CD14-positive monocyte (primary cell): ENCODE results near the gene CARD9. TPM values are rescaled to one million over a fixed set of nuclear protein-coding genes. Genes with fewer than 3 reads are reported as not detected.

Experiments
- DNase-seq, 3 donors: peaks; one replicate each; pipeline ENCODE4 v3.0.0-alpha.2; 2011 to 2022
- H2AFZ ChIP-seq: 2 replicates; pipeline ENCODE4 v1.6.0; 2012; ENCODE audit warnings: mild to moderate bottlenecking, low read depth, low read length, inconsistent platforms; ENCODE audit not compliant: insufficient read depth, poor library complexity, severe bottlenecking
- H3K27ac ChIP-seq, 2 donors: 1 replicate in 1 of 2; 2 replicates in 1 of 2; pipeline ENCODE4 v1.5.1; 2012 to 2013; ENCODE audit warnings: low read length in 2 of 2, control low read depth in 1 of 2, inconsistent platforms in 1 of 2, low read depth in 1 of 2, mild to moderate bottlenecking in 1 of 2
- H3K27me3 ChIP-seq, 2 donors: one replicate each; pipeline versions ENCODE4 v1.6.0 to v1.6.1; 2011 to 2013; ENCODE audit warnings: low read length in 2 of 2; ENCODE audit not compliant: control insufficient read depth in 2 of 2, insufficient read depth in 2 of 2
- H3K36me3 ChIP-seq, 2 donors: replicated peaks in 1 of 2; 1 replicate in 1 of 2; 2 replicates in 1 of 2; pipeline versions ENCODE4 v1.5.1 to v1.6.1; 2012 to 2013; ENCODE audit warnings: low read length in 2 of 2, control low read depth in 1 of 2, inconsistent platforms in 1 of 2, mild to moderate bottlenecking in 1 of 2; ENCODE audit not compliant: insufficient read depth in 2 of 2, control insufficient read depth in 1 of 2
- H3K4me1 ChIP-seq, 2 donors: 1 replicate in 1 of 2; 2 replicates in 1 of 2; pipeline versions ENCODE4 v1.5.1 to v1.6.1; 2012 to 2013; ENCODE audit warnings: low read length in 2 of 2, control low read depth in 1 of 2, inconsistent platforms in 1 of 2, mild to moderate bottlenecking in 1 of 2, moderate library complexity in 1 of 2; ENCODE audit not compliant: insufficient read depth in 2 of 2, control insufficient read depth in 1 of 2
- H3K4me2 ChIP-seq: replicated peaks from 2 replicates; pipeline ENCODE3; 2012; ENCODE audit warnings: low read length, moderate library complexity, mild to moderate bottlenecking; ENCODE audit not compliant: poor library complexity, severe bottlenecking; ENCODE audit errors: extremely low read depth
- H3K4me3 ChIP-seq, 3 experiments: fragments of 200-600 bp in 1 of 3; sonication (generic) in 1 of 3; replicated peaks in 1 of 3; 1 replicate in 2 of 3; 2 replicates in 1 of 3; pipeline ENCODE4 v1.5.1; 2011 to 2013; ENCODE audit warnings: low read length in 3 of 3, mild to moderate bottlenecking in 3 of 3, control low read depth in 2 of 3, low read depth in 2 of 3, inconsistent platforms in 1 of 3, moderate library complexity in 1 of 3
- H3K79me2 ChIP-seq: 2 replicates; pipeline ENCODE4 v1.6.0; 2012; ENCODE audit warnings: mild to moderate bottlenecking, control low read depth, inconsistent platforms, low read length, moderate library complexity; ENCODE audit not compliant: insufficient read depth
- H3K9ac ChIP-seq: 2 replicates; pipeline ENCODE4 v1.6.0; 2017; ENCODE audit warnings: low read length, mild to moderate bottlenecking; ENCODE audit not compliant: insufficient read depth, poor library complexity, severe bottlenecking
- H3K9me3 ChIP-seq, 2 donors: replicated peaks in 1 of 2; 1 replicate in 1 of 2; 2 replicates in 1 of 2; pipeline versions ENCODE4 v1.5.1 to v1.6.1; 2012 to 2013; ENCODE audit warnings: low read length in 2 of 2, control low read depth in 1 of 2; ENCODE audit not compliant: control insufficient read depth in 1 of 2, insufficient read depth in 1 of 2
- H4K20me1 ChIP-seq: 2 replicates; pipeline ENCODE4 v1.6.0; 2012; ENCODE audit warnings: mild to moderate bottlenecking, low read length, control low read depth, moderate library complexity; ENCODE audit not compliant: insufficient read depth
- H3K27ac Mint-ChIP-seq, 7 donors: one replicate each; pipeline ENCODE4 v1.8.0; 2020; ENCODE audit warnings: mild to moderate bottlenecking in 7 of 7, mixed read lengths in 7 of 7, moderate library complexity in 6 of 7, inconsistent platforms in 2 of 7
- H3K27me3 Mint-ChIP-seq, 3 donors: one replicate each; pipeline ENCODE4 v1.8.0; 2021 to 2022; ENCODE audit warnings: low read depth in 3 of 3, mild to moderate bottlenecking in 3 of 3, mixed read lengths in 3 of 3, moderate library complexity in 3 of 3, inconsistent platforms in 1 of 3
- H3K36me3 Mint-ChIP-seq, 2 donors: one replicate each; pipeline ENCODE4 v1.8.0; 2020; ENCODE audit warnings: mixed read lengths in 2 of 2, inconsistent platforms in 1 of 2, mild to moderate bottlenecking in 1 of 2
- H3K4me1 Mint-ChIP-seq: one replicate; pipeline ENCODE4 v1.8.0; 2020; ENCODE audit warnings: mild to moderate bottlenecking, mixed read lengths
- H3K4me3 Mint-ChIP-seq, 2 donors: one replicate each; pipeline ENCODE4 v1.8.0; 2020; ENCODE audit warnings: mild to moderate bottlenecking in 2 of 2, mixed read lengths in 2 of 2, moderate library complexity in 1 of 2
- H3K9me3 Mint-ChIP-seq, 7 donors: one replicate each; pipeline ENCODE4 v1.8.0; 2020 to 2022; ENCODE audit warnings: mixed read lengths in 7 of 7, mild to moderate bottlenecking in 6 of 7, moderate library complexity in 6 of 7, inconsistent platforms in 2 of 7
- CTCF ChIP-seq: fragments of 200-600 bp; IDR thresholded peaks from one replicate; pipeline ENCODE4 v1.8.0; 2022; ENCODE audit warnings: antibody characterized with exemption, mild to moderate bottlenecking
- WGBS: methylation state at CpG from one replicate; pipeline ENCODE4 v1.1.5; 2013; ENCODE audit warnings: missing lambda C conversion rate; ENCODE audit not compliant: insufficient coverage; 5-methylcytosine and 5-hydroxymethylcytosine counted together
- intact Hi-C, 2 donors: fragments of 100-400 bp; cut with micrococcal nuclease; formaldehyde crosslinking; loops; one replicate each; pipeline versions ENCODE4 v1.15.0 to v1.15.1; 2023
- polyA plus RNA-seq, 3 donors: library from polyadenylated mRNA; depleted of rRNA in 1 of 3; unstranded in 2 of 3; stranded (reverse) in 1 of 3; fragments of 300-500 nt in 2 of 3; fragments of >200 nt in 1 of 3; fragmentation: Illumina TruSeq in 2 of 3; gene quantifications; 1 replicate in 2 of 3; 2 replicates in 1 of 3; pipeline ENCODE4 v1.2.3, GENCODE V29; 2012 to 2021

CARD9 gene
- polyA plus RNA-seq, 3 donors, result 34.3 to 108 (median 41.4) TPM

GRCh38 chr9:136357202-136357725 lies 16.2 kb downstream of the CARD9 start:
- H3K4me3 ChIP-seq, result no peak overlapping the region
- H3K27ac ChIP-seq, result no peak overlapping the region
- no peaks in the 10 kb centered on the region for H3K9me3 Mint-ChIP-seq
- no peak overlapping the region for H2AFZ ChIP-seq
- H4K20me1 ChIP-seq, result no peaks in the 10 kb centered on the region
- 83% methylated on average over 17 of the region's 22 CpGs for WGBS
- no peaks in the 10 kb centered on the region for H3K9me3 ChIP-seq
- no peak for TF ChIP-seq CTCF
- no peak overlapping the region for H3K4me3 Mint-ChIP-seq
- intact Hi-C loops, result no loop called here
- H3K36me3 ChIP-seq, result no peaks in the 10 kb centered on the region
- H3K4me2 ChIP-seq, result no peak overlapping the region
- peaks cover 0 to under 1% (median 0%) of the 10 kb centered on the region in 3 donors for H3K27me3 Mint-ChIP-seq
- H3K4me1 ChIP-seq, result no peaks in the 10 kb centered on the region
- no peak for DNase-seq
- no peak overlapping the region for H3K27ac Mint-ChIP-seq
- no peaks in the 10 kb centered on the region for H3K4me1 Mint-ChIP-seq
- no peak overlapping the region for H3K9ac ChIP-seq
- no peaks in the 10 kb centered on the region for H3K27me3 ChIP-seq
- no peaks in the 10 kb centered on the region for H3K79me2 ChIP-seq
- no peaks in the 10 kb centered on the region for H3K36me3 Mint-ChIP-seq

GRCh38 chr9:136355616-136356557 lies 17.6 kb downstream of the CARD9 start:
- Histone ChIP-seq H3K4me1 (no peaks in the 10 kb centered on the region), H3K4me2 (no peak overlapping the region), H3K36me3 (no peaks in the 10 kb centered on the region), H3K9ac (no peak overlapping the region), H3K9me3 (no peaks in the 10 kb centered on the region), H3K4me3 (no peak overlapping the region), H3K79me2 (no peaks in the 10 kb centered on the region), H3K27me3 (no peaks in the 10 kb centered on the region), H4K20me1 (no peaks in the 10 kb centered on the region), H2AFZ (no peak overlapping the region), H3K27ac (no peak overlapping the region)
- no peaks in the 10 kb centered on the region for H3K4me1 Mint-ChIP-seq
- no peaks in the 10 kb centered on the region for H3K9me3 Mint-ChIP-seq
- peaks cover 0 to 3% (median 0%) of the 10 kb centered on the region in 3 donors for H3K27me3 Mint-ChIP-seq
- H3K36me3 Mint-ChIP-seq, result no peaks in the 10 kb centered on the region
- TF ChIP-seq CTCF, result no peak
- no peak overlapping the region for H3K4me3 Mint-ChIP-seq
- intact Hi-C loops, result no loop called here
- no peak overlapping the region for H3K27ac Mint-ChIP-seq
- 95% methylated on average over 53 of the region's 54 CpGs for WGBS
- DNase-seq, result no peak
